ENCODE results near the gene ASB2. TPM values are rescaled to one million over a fixed set of nuclear protein-coding genes. Genes with fewer than 3 reads are reported as not detected.

ASB2 gene
- total and polyA plus RNA-seq, 2 of the 13 experiments (the other 11 are each of a cell fraction or from before 2014, with no cell fraction given), result 0.82 to 4.1 TPM

GRCh38 chr14:93914278-93914677, 62.1 kb downstream of the ASB2 start (continued):
- TF ChIP-seq CREB3 (CRISPR knock-in tag; IDR thresholded peaks at IDR 0.05) (no peak), ZNF781 (CRISPR knock-in tag; IDR thresholded peaks at IDR 0.05; ENCODE audit: borderline replicate concordance, not compliant biosample characterization) (no peak)

DNA sequence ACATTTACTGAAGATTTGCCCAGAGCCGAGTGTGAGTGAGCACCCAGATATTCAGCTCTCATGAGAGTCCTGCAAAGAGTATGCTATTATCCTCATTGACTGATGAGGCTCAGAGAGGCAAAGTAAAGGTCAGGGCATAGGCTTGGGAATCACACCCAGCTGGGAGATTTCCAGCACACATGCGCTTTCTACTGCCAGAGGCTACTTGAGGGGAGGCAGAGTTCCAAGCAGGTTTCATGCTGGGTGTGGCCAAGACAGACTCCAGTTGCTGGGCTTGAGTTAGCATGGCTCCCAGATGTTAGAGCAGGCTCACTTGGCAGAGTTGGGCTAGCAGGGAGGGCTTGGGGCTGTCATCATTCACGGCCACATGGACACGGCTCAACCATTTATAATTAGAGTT, 63.6 kb downstream of the ASB2 start:
- TF ChIP-seq ZNF660 (CRISPR knock-in tag; IDR thresholded peaks at IDR 0.05; ENCODE audit: borderline replicate concordance, low read depth) (no peak), ZNF639 (CRISPR knock-in tag; conservative IDR thresholded peaks at IDR 0.05) (no peak), XBP1 (CRISPR knock-in tag; IDR thresholded peaks at IDR 0.05) (no peak), ZBTB8A (CRISPR knock-in tag; IDR thresholded peaks at IDR 0.05; ENCODE audit: borderline replicate concordance, low read depth) (no peak), ZNF782 (CRISPR knock-in tag; IDR thresholded peaks at IDR 0.05; ENCODE audit: borderline replicate concordance) (no peak), KLF15 (CRISPR knock-in tag; IDR thresholded peaks at IDR 0.05; ENCODE audit: borderline replicate concordance) (no peak), SAFB2 (CRISPR knock-in tag; IDR thresholded peaks at IDR 0.05; ENCODE audit: borderline replicate concordance, low read depth) (no peak), ZNF619 (CRISPR knock-in tag; IDR thresholded peaks at IDR 0.05) (no peak)
- Histone ChIP-seq H3K9ac (ENCODE audit: insufficient read depth, low read depth, low read length) (no peak overlapping the region), H3K27ac (ENCODE audit: extremely low read length, insufficient read depth, low read length) (no peak overlapping the region), H3K9me3 (ENCODE audit: low read length) (no peaks in the 10 kb centered on the region), H3K4me2 (ENCODE audit: low read depth, low read length) (no peak overlapping the region), H3K27me3 (ENCODE audit: control insufficient read depth in 1 of 2, insufficient read depth in 2 of 2, low read length in 2 of 2) (no peaks in the 10 kb centered on the region; a peak in 1 of 5 replicates), H4K20me1 (ENCODE audit: insufficient read depth, low read length) (no peaks in the 10 kb centered on the region), H3K4me3 (replicated peaks in 1 of 3; ENCODE audit: insufficient read depth in 1 of 3, low read depth in 2 of 3, low read length in 3 of 3) (no peak overlapping the region), H3K79me2 (ENCODE audit: insufficient read depth, low read length) (no peaks in the 10 kb centered on the region), H3K36me3 (replicated peaks in 1 of 2; ENCODE audit: control insufficient read depth in 1 of 2, insufficient read depth in 2 of 2, low read length in 2 of 2) (no peaks in the 10 kb centered on the region), H2AFZ (ENCODE audit: low read length) (no peak overlapping the region), H3K4me1 (ENCODE audit: insufficient read depth, low read length) (peaks cover 80% of the 10 kb centered on the region)
- no peak for ATAC-seq
- 89% methylated on average over 3 of the region's 4 CpGs for WGBS (ENCODE audit: low lambda C conversion rate)
- POLR2A ChIA-PET, result no interaction called here
- intact Hi-C loops (cut with micrococcal nuclease; ENCODE audit: unreplicated experiment), result no loop called here
- in situ Hi-C loops (cut with HindIII; ENCODE audit: extremely low pct_ligation_motif_present, low pct_unique_long_range_greater_than_20kb), result no loop called here
- DNase-seq (ENCODE audit: low spot score), result no peak
- no peak for FAIRE-seq
- CTCF ChIA-PET (ENCODE audit: low intra/inter-chr PET ratio, low total read pairs), result no interaction called here
- no TSS peak for BruUV-seq (replicated peaks)
